Mucosa of rectum (tissue), 2 donors: ENCODE data around the gene WNK2.

Experiments
- H3K27ac ChIP-seq, 2 donors: one replicate each; pipeline ENCODE4 v1.7.0; 2013; ENCODE audit warnings: inconsistent platforms in 2 of 2, low read depth in 2 of 2, low read length in 2 of 2
- H3K27me3 ChIP-seq, 2 donors: one replicate each; pipeline ENCODE4 v1.7.0; 2013; ENCODE audit warnings: low read length in 2 of 2; ENCODE audit not compliant: control insufficient read depth in 2 of 2, insufficient read depth in 2 of 2
- H3K36me3 ChIP-seq, 2 donors: one replicate each; pipeline ENCODE4 v1.7.0; 2013; ENCODE audit warnings: low read length in 2 of 2; ENCODE audit not compliant: control insufficient read depth in 2 of 2, insufficient read depth in 2 of 2
- H3K4me1 ChIP-seq, 2 donors: one replicate each; pipeline ENCODE4 v1.7.0; 2013; ENCODE audit warnings: low read length in 2 of 2, mild to moderate bottlenecking in 1 of 2; ENCODE audit not compliant: control insufficient read depth in 2 of 2, insufficient read depth in 2 of 2
- H3K4me3 ChIP-seq, 2 donors: one replicate each; pipeline ENCODE4 v1.7.0; 2013; ENCODE audit warnings: low read length in 2 of 2
- H3K9ac ChIP-seq, 2 donors: one replicate each; pipeline ENCODE4 v1.7.0; 2013; ENCODE audit warnings: low read length in 2 of 2, low read depth in 1 of 2, mild to moderate bottlenecking in 1 of 2
- H3K9me3 ChIP-seq, 2 donors: one replicate each; pipeline ENCODE4 v1.7.0; 2013; ENCODE audit warnings: low read length in 2 of 2; ENCODE audit not compliant: control insufficient read depth in 2 of 2
- donor health status: healthy.
- donor health status: Normal muscosa, but diverticular disease.

WNK2 gene

GRCh38 chr9:93164085-93164484 lies 19.9 kb upstream of the WNK2 start:
- Histone ChIP-seq H3K27me3 (no peaks in the 10 kb centered on the region), H3K36me3 (no peaks in the 10 kb centered on the region), H3K4me3 (no peak overlapping the region), H3K27ac (no peak overlapping the region), H3K9ac (no peak overlapping the region), H3K4me1 (peaks cover 2 to 9% of the 10 kb centered on the region in 2 donors), H3K9me3 (no peaks in the 10 kb centered on the region)

- Histone ChIP-seq H3K27ac (no peak overlapping the region), H3K27me3 (no peaks in the 10 kb centered on the region), H3K4me3 (no peak overlapping the region), H3K4me1 (peaks cover 2 to 6% of the 10 kb centered on the region in 2 donors), H3K9ac (no peak overlapping the region), H3K36me3 (no peaks in the 10 kb centered on the region), H3K9me3 (no peaks in the 10 kb centered on the region)
Observed at GRCh38 chr9:93166699-93167098, 17.2 kb upstream of the WNK2 start.

- Histone ChIP-seq H3K36me3 (no peaks in the 10 kb centered on the region), H3K27ac (no peak overlapping the region), H3K4me1 (peaks cover 2 to 6% of the 10 kb centered on the region in 2 donors), H3K9ac (no peak overlapping the region), H3K27me3 (no peaks in the 10 kb centered on the region), H3K9me3 (no peaks in the 10 kb centered on the region), H3K4me3 (no peak overlapping the region)
Observed at GRCh38 chr9:93167185-93167584, 16.8 kb upstream of the WNK2 start.

- Histone ChIP-seq H3K9ac (no peak overlapping the region), H3K36me3 (no peaks in the 10 kb centered on the region), H3K4me1 (peaks cover 2 to 6% of the 10 kb centered on the region in 2 donors), H3K4me3 (no peak overlapping the region), H3K27ac (no peak overlapping the region), H3K27me3 (no peaks in the 10 kb centered on the region), H3K9me3 (no peaks in the 10 kb centered on the region)
Observed at GRCh38 chr9:93167838-93168237, 16.1 kb upstream of the WNK2 start.

GRCh38 chr9:93168581-93168980 lies 15.4 kb upstream of the WNK2 start:
- Histone ChIP-seq H3K27ac (no peak overlapping the region), H3K27me3 (no peaks in the 10 kb centered on the region), H3K9ac (no peak overlapping the region), H3K4me1 (peaks cover 3 to 6% of the 10 kb centered on the region in 2 donors), H3K36me3 (no peaks in the 10 kb centered on the region), H3K9me3 (no peaks in the 10 kb centered on the region), H3K4me3 (no peak overlapping the region)

GRCh38 chr9:93169444-93169843 lies 14.5 kb upstream of the WNK2 start:
- Histone ChIP-seq H3K4me3 (no peak overlapping the region), H3K9ac (no peak overlapping the region), H3K4me1 (peaks cover 5 to 6% of the 10 kb centered on the region in 2 donors), H3K9me3 (no peaks in the 10 kb centered on the region), H3K27ac (no peak overlapping the region), H3K27me3 (no peaks in the 10 kb centered on the region), H3K36me3 (no peaks in the 10 kb centered on the region)

- H3K9ac ChIP-seq = no peak overlapping the region
- H3K36me3 ChIP-seq = no peaks in the 10 kb centered on the region
- H3K4me1 ChIP-seq = peaks cover 5 to 6% of the 10 kb centered on the region in 2 donors
Observed at GRCh38 chr9:93170571-93170970, 13.4 kb upstream of the WNK2 start.

GRCh38 chr9:93171261-93171990 lies 12.5 kb upstream of the WNK2 start:
- Histone ChIP-seq H3K27me3 (peaks cover 0 to 2% of the 10 kb centered on the region in 2 donors), H3K27ac (no peak overlapping the region), H3K4me1 (peaks cover 5 to 6% of the 10 kb centered on the region in 2 donors), H3K4me3 (no peak overlapping the region), H3K36me3 (no peaks in the 10 kb centered on the region), H3K9ac (no peak overlapping the region), H3K9me3 (no peaks in the 10 kb centered on the region)

More at GRCh38 chr9:93170571-93170970, 13.4 kb upstream of the WNK2 start:
- Histone ChIP-seq H3K9me3 (no peaks in the 10 kb centered on the region), H3K27me3 (peaks cover 0 to 2% of the 10 kb centered on the region in 2 donors), H3K4me3 (no peak overlapping the region), H3K27ac (no peak overlapping the region)

GRCh38 chr9:93172666-93173364 lies 11.1 kb upstream of the WNK2 start:
- Histone ChIP-seq H3K27ac (no peak overlapping the region), H3K4me1 (peaks cover 0 to 2% of the 10 kb centered on the region in 2 donors), H3K4me3 (no peak overlapping the region), H3K36me3 (no peaks in the 10 kb centered on the region), H3K9me3 (no peaks in the 10 kb centered on the region), H3K27me3 (peaks cover 0 to 2% of the 10 kb centered on the region in 2 donors), H3K9ac (no peak overlapping the region)

GRCh38 chr9:93173365-93174051 lies 10.4 kb upstream of the WNK2 start:
- Histone ChIP-seq H3K36me3 (no peaks in the 10 kb centered on the region), H3K27ac (no peak overlapping the region), H3K9me3 (no peaks in the 10 kb centered on the region), H3K9ac (no peak overlapping the region), H3K4me1 (peaks cover 0 to 2% of the 10 kb centered on the region in 2 donors), H3K4me3 (no peak overlapping the region), H3K27me3 (peaks cover 0 to 2% of the 10 kb centered on the region in 2 donors)
